WTC11 (cell line): ENCODE measurements around the gene PDIK1L. TPM values are rescaled to one million over a fixed set of nuclear protein-coding genes. Genes with fewer than 3 reads are reported as not detected.

Source experiments
- ATAC-seq: fragments of 200-7000 bp; cut with Tn5 transposase; 2 replicates; pipeline ENCODE4 v1.10.0; 2021; ENCODE audit warnings: mild to moderate bottlenecking, moderate library complexity
- CTCF ChIA-PET: fragments of 300-600 bp; sonication (Branson Sonifier 250); formaldehyde crosslinking; loops from one replicate; lab custom pipeline; 2021; ENCODE audit warnings: antibody characterized with exemption; lab: Charles Lee
- POLR2A ChIA-PET: fragments of 350-600 bp; sonication (Branson Sonifier 250); formaldehyde crosslinking; loops from one replicate; lab custom pipeline; 2021; ENCODE audit warnings: antibody characterized with exemption; lab: Charles Lee
- DNase-seq: peaks from one replicate; pipeline ENCODE4 v3.0.0; 2021; ENCODE audit warnings: low spot score
- H3K27ac Mint-ChIP-seq: 2 replicates; pipeline ENCODE4 v1.8.0; 2021; ENCODE audit warnings: mixed read lengths
- H3K27me3 Mint-ChIP-seq: 2 replicates; pipeline ENCODE4 v1.8.0; 2021; ENCODE audit warnings: low read depth, mild to moderate bottlenecking, moderate library complexity, mixed read lengths
- H3K36me3 Mint-ChIP-seq: 2 replicates; pipeline ENCODE4 v1.8.0; 2021; ENCODE audit warnings: mixed read lengths
- H3K4me1 Mint-ChIP-seq: 2 replicates; pipeline ENCODE4 v1.8.0; 2022; ENCODE audit warnings: mixed read lengths
- H3K4me3 Mint-ChIP-seq: 2 replicates; pipeline ENCODE4 v1.8.0; 2021; ENCODE audit warnings: mild to moderate bottlenecking, moderate library complexity, mixed read lengths
- H3K9me3 Mint-ChIP-seq: 2 replicates; pipeline ENCODE4 v1.8.0; 2021; ENCODE audit warnings: mixed read lengths
- CBFB ChIP-seq: sonication (generic); formaldehyde crosslinking; IDR thresholded peaks from 2 replicates; pipeline ENCODE4 v1.8.1; 2022; ENCODE audit warnings: mild to moderate bottlenecking, low read depth, missing genetic modification reagents
- ETV6 ChIP-seq: sonication (generic); formaldehyde crosslinking; IDR thresholded peaks from 2 replicates; pipeline ENCODE4 v1.8.1; 2022; ENCODE audit warnings: mild to moderate bottlenecking, missing genetic modification reagents
- FOXK1 ChIP-seq: sonication (generic); formaldehyde crosslinking; IDR thresholded peaks from 2 replicates; pipeline ENCODE4 v1.8.0; 2022; ENCODE audit warnings: mild to moderate bottlenecking, moderate library complexity, missing genetic modification reagents
- MAX ChIP-seq: sonication (generic); formaldehyde crosslinking; IDR thresholded peaks from 2 replicates; pipeline ENCODE4 v1.8.0; 2022; ENCODE audit warnings: mild to moderate bottlenecking, missing genetic modification reagents
- MXD4 ChIP-seq: fragments of 250-450 bp; sonication (Bioruptor Pico); IDR thresholded peaks from 2 replicates; pipeline ENCODE4 v1.8.0; 2021; ENCODE audit warnings: mild to moderate bottlenecking, moderate library complexity, borderline replicate concordance
- MYBL2 ChIP-seq: sonication (generic); formaldehyde crosslinking; IDR thresholded peaks from 2 replicates; pipeline ENCODE4 v1.8.1; 2023; ENCODE audit warnings: mild to moderate bottlenecking, moderate library complexity, missing genetic modification reagents
- NFE2L1 ChIP-seq: sonication (generic); formaldehyde crosslinking; IDR thresholded peaks from 2 replicates; pipeline ENCODE4 v1.8.1; 2023; ENCODE audit warnings: missing genetic modification reagents
- PRDM15 ChIP-seq: sonication (generic); formaldehyde crosslinking; IDR thresholded peaks from 2 replicates; pipeline ENCODE4 v1.8.0; 2022; ENCODE audit warnings: missing genetic modification reagents
- SMAD4 ChIP-seq: sonication (generic); formaldehyde crosslinking; IDR thresholded peaks from 2 replicates; pipeline ENCODE4 v1.8.0; 2022; ENCODE audit warnings: mild to moderate bottlenecking, missing genetic modification reagents
- SP1 ChIP-seq: sonication (generic); formaldehyde crosslinking; conservative IDR thresholded peaks from 2 replicates; pipeline ENCODE4 v1.8.1; 2022; ENCODE audit warnings: missing genetic modification reagents
- TEAD4 ChIP-seq: sonication (generic); formaldehyde crosslinking; IDR thresholded peaks from 2 replicates; pipeline ENCODE4 v1.8.0; 2022; ENCODE audit warnings: mild to moderate bottlenecking, missing genetic modification reagents
- USF1 ChIP-seq: sonication (generic); formaldehyde crosslinking; IDR thresholded peaks from 2 replicates; pipeline ENCODE4 v1.8.0; 2022; ENCODE audit warnings: mild to moderate bottlenecking, missing genetic modification reagents
- ZNF219 ChIP-seq: sonication (generic); formaldehyde crosslinking; IDR thresholded peaks from 2 replicates; pipeline ENCODE4 v1.8.0; 2023; ENCODE audit warnings: missing genetic modification reagents, mild to moderate bottlenecking, borderline replicate concordance
- ZNF263 ChIP-seq: sonication (generic); formaldehyde crosslinking; IDR thresholded peaks from 2 replicates; pipeline ENCODE4 v1.8.1; 2022; ENCODE audit warnings: low read depth, mild to moderate bottlenecking, moderate library complexity, missing genetic modification reagents
- ZNF281 ChIP-seq: sonication (generic); formaldehyde crosslinking; IDR thresholded peaks from 2 replicates; pipeline ENCODE4 v1.8.0; 2023; ENCODE audit warnings: mild to moderate bottlenecking, missing genetic modification reagents
- total RNA-seq: library from RNA; stranded (reverse); gene quantifications from 3 replicates; pipeline ENCODE4 v1.2.3, GENCODE V29; 2021
- TF ChIP-seq, protein P1 (sequence below): fragments of 250-450 bp; sonication (Bioruptor Pico); IDR thresholded peaks from 2 replicates; pipeline ENCODE4 v1.8.0; 2021; ENCODE audit warnings: mild to moderate bottlenecking
- TF ChIP-seq, protein P2 (sequence below): sonication (generic); formaldehyde crosslinking; IDR thresholded peaks from 2 replicates; pipeline ENCODE4 v1.8.1; 2023; ENCODE audit warnings: mild to moderate bottlenecking, missing genetic modification reagents, moderate library complexity
- TF ChIP-seq, protein P3 (sequence below): sonication (generic); formaldehyde crosslinking; conservative IDR thresholded peaks from 2 replicates; pipeline ENCODE4 v1.8.1; 2022; ENCODE audit warnings: mild to moderate bottlenecking, missing genetic modification reagents

Gene PDIK1L
- total RNA-seq, 1 experiment from 2014 or later, result 5.5 TPM

- no peak for TF ChIP-seq ZNF281 (CRISPR knock-in tag)
- no peak for TF ChIP-seq TEAD4 (CRISPR knock-in tag)
- no peak for TF ChIP-seq SMAD4 (CRISPR knock-in tag)
- TF ChIP-seq ETV6 (CRISPR knock-in tag), result no peak
- no peak for TF ChIP-seq NFE2L1 (CRISPR knock-in tag)
Measured at GRCh38 chr1:26094076-26094669, 17.5 kb upstream of the PDIK1L start (continued).

- ATAC-seq (peak; percentile 92), DNase-seq (peak; percentile 72)
- Mint-ChIP-seq H3K4me3 (peak overlapping the region; percentile 25), H3K4me1 (peaks cover 36% of the 10 kb centered on the region), H3K27ac (no peak overlapping the region), H3K9me3 (peaks cover 7% of the 10 kb centered on the region), H3K27me3 (peaks cover 5% of the 10 kb centered on the region), H3K36me3 (no peaks in the 10 kb centered on the region)
- CTCF ChIA-PET, result interaction anchor here (0.6 to 2.8 kb wide), 11 partner anchors 10 to 181 kb away, joined by 3 to 13 read pairs (median 4); partner anchors contain the start of genes CEP85, CNKSR1 and ZNF593
- POLR2A ChIA-PET, result interaction anchor here (1.1 to 1.3 kb wide), 2 partner anchors 70 to 185 kb away, joined by 3 read pairs; no protein-coding TSS in a partner anchor
- TF ChIP-seq ZNF263 (CRISPR knock-in tag) (no peak), USF1 (0 out of 2 replicates have a peak, but pooled peaks have one; percentile 16), FOXK1 (CRISPR knock-in tag) (0 out of 2 replicates have a peak, but pooled peaks have one; percentile 29), PRDM15 (no peak; the same call in 1 of the 2 replicates), MAX (CRISPR knock-in tag) (peak; percentile 62; the same call in 1 of the 2 replicates), MXD4 (no peak), MYBL2 (CRISPR knock-in tag) (0 out of 2 replicates have a peak, but pooled peaks have one; percentile 41), SP1 (CRISPR knock-in tag) (0 out of 2 replicates have a peak, but pooled peaks have one; percentile 48), ZNF219 (CRISPR knock-in tag) (no peak), ETV6 (CRISPR knock-in tag) (peak; percentile 66; the same call in 1 of the 2 replicates), CBFB (CRISPR knock-in tag) (no peak)
- TF ChIP-seq, protein P1, sequence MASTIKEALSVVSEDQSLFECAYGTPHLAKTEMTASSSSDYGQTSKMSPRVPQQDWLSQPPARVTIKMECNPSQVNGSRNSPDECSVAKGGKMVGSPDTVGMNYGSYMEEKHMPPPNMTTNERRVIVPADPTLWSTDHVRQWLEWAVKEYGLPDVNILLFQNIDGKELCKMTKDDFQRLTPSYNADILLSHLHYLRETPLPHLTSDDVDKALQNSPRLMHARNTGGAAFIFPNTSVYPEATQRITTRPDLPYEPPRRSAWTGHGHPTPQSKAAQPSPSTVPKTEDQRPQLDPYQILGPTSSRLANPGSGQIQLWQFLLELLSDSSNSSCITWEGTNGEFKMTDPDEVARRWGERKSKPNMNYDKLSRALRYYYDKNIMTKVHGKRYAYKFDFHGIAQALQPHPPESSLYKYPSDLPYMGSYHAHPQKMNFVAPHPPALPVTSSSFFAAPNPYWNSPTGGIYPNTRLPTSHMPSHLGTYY (CRISPR knock-in tag), result no peak
- TF ChIP-seq, protein P2, sequence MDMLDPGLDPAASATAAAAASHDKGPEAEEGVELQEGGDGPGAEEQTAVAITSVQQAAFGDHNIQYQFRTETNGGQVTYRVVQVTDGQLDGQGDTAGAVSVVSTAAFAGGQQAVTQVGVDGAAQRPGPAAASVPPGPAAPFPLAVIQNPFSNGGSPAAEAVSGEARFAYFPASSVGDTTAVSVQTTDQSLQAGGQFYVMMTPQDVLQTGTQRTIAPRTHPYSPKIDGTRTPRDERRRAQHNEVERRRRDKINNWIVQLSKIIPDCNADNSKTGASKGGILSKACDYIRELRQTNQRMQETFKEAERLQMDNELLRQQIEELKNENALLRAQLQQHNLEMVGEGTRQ (CRISPR knock-in tag), result no peak
- TF ChIP-seq, protein P3, sequence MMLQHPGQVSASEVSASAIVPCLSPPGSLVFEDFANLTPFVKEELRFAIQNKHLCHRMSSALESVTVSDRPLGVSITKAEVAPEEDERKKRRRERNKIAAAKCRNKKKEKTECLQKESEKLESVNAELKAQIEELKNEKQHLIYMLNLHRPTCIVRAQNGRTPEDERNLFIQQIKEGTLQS, result no peak
Measured at GRCh38 chr1:26094677-26095383, 16.8 kb upstream of the PDIK1L start.
